GM13976 (cell line): ENCODE measurements around the gene GKN1.

Experiments used
- DNase-seq: peaks from one replicate; pipeline ENCODE4 v3.0.0; 2012; ENCODE audit warnings: low spot score
- CTCF ChIP-seq: IDR thresholded peaks from 2 replicates; pipeline ENCODE4 v1.5.1; 2012; ENCODE audit warnings: borderline replicate concordance, mild to moderate bottlenecking; ENCODE audit not compliant: insufficient read depth; ENCODE audit errors: extremely low read depth, missing control alignments, control extremely low read depth
- in situ Hi-C: fragments of 300-500 bp; cut with MboI; formaldehyde crosslinking; loops from one replicate; pipeline ENCODE4 v1.12.0; 2022; ENCODE audit warnings: low sequenced_read_pairs, mixed read lengths, inconsistent platforms; ENCODE audit not compliant: unreplicated experiment

Gene GKN1

GRCh38 chr2:68940369-68940768, 34.1 kb upstream of the GKN1 start:
- TF ChIP-seq CTCF, result no peak
- in situ Hi-C loops, result no loop called here
- DNase-seq, result no peak

- in situ Hi-C loops, result no loop called here
- no peak for TF ChIP-seq CTCF
- DNase-seq, result no peak
Measured at GRCh38 chr2:68942827-68943226, 31.6 kb upstream of the GKN1 start.

GRCh38 chr2:68943581-68944568, 30.6 kb upstream of the GKN1 start:
- DNase-seq, result peak; percentile 57
- peak; percentile 71 for TF ChIP-seq CTCF
- in situ Hi-C loops, result no loop called here

- no peak for DNase-seq
- in situ Hi-C loops, result no loop called here
Measured at GRCh38 chr2:68946117-68946516, 28.3 kb upstream of the GKN1 start.

GRCh38 chr2:68948710-68949109, 25.7 kb upstream of the GKN1 start:
- in situ Hi-C loops, result no loop called here
- TF ChIP-seq CTCF, result no peak
- no peak for DNase-seq

More at GRCh38 chr2:68946117-68946516, 28.3 kb upstream of the GKN1 start:
- no peak for TF ChIP-seq CTCF

- in situ Hi-C loops, result no loop called here
- DNase-seq, result no peak
- TF ChIP-seq CTCF, result no peak
Measured at GRCh38 chr2:68951899-68952298, 22.5 kb upstream of the GKN1 start.
